A549 (cell line): ENCODE measurements around the gene SUPT3H. TPM values are rescaled to one million over a fixed set of nuclear protein-coding genes. Genes with fewer than 3 reads are reported as not detected.
A peak's percentile ranks its signal among the peaks of the same experiment; 100 is the strongest.

Source experiments
- ATAC-seq, 2 experiments: fragments of 200-7000 bp in 1 of 2; fragments of >200 bp in 1 of 2; cut with Nextera tagmentation in 1 of 2; cut with Tn5 transposase in 1 of 2; 3 replicates each; pipeline versions ENCODE4 v1.8.0 to v1.9.1; 2018 to 2020; ENCODE audit warnings: mild to moderate bottlenecking in 1 of 2, moderate library complexity in 1 of 2
- CTCF ChIA-PET: fragments of 300-600 bp; sonication (Branson Sonifier 250); formaldehyde crosslinking; extraction: SDS; loops from one replicate; lab custom pipeline; 2021; ENCODE audit warnings: antibody characterized with exemption, inconsistent platforms; lab: Yijun Ruan, JAX
- POLR2A ChIA-PET: fragments of 350-600 bp; formaldehyde crosslinking; extraction: SDS; loops from one replicate; lab custom pipeline; 2021; ENCODE audit warnings: antibody characterized with exemption, inconsistent platforms; lab: Yijun Ruan, JAX
- DNase-seq, 2 experiments: peaks; one replicate each; pipeline versions ENCODE4 v3.0.0 to v3.0.0-alpha.2; 2011 to 2016; ENCODE audit warnings: low read depth in 1 of 2, low spot score in 1 of 2
- FAIRE-seq: peaks from 2 replicates; lab custom pipeline; 2011; peaks lifted over from hg19 to GRCh38; lab: Jason Lieb, UNC
- H3K27ac ChIP-seq, 2 experiments: fragments of >200 bp; sonication (Bioruptor Twin); formaldehyde crosslinking; 3 replicates each; pipeline ENCODE4 v1.5.1; 2016 to 2017
- H3K4me1 ChIP-seq: fragments of >200 bp; sonication (Bioruptor Twin); formaldehyde crosslinking; 3 replicates; pipeline ENCODE4 v1.6.1; 2016
- H3K4me2 ChIP-seq: fragments of >200 bp; sonication (Bioruptor Twin); formaldehyde crosslinking; 3 replicates; pipeline ENCODE4 v1.6.1; 2016
- H3K4me3 ChIP-seq: fragments of >200 bp; sonication (Bioruptor Twin); formaldehyde crosslinking; 3 replicates; pipeline ENCODE4 v1.5.1; 2016
- H3K9me3 ChIP-seq: fragments of >200 bp; sonication (Bioruptor Twin); formaldehyde crosslinking; 3 replicates; pipeline ENCODE4 v1.6.1; 2016
- BCL3 ChIP-seq: fragments of >200 bp; sonication (Bioruptor Twin); formaldehyde crosslinking; IDR thresholded peaks from 3 replicates; pipeline ENCODE4 v1.6.1; 2016
- CHD2 ChIP-seq: fragments of 150-350 bp; IDR thresholded peaks from 2 replicates; pipeline ENCODE4 v1.6.1; 2014; ENCODE audit warnings: low read length; ENCODE audit not compliant: partially characterized antibody
- CTCF ChIP-seq: fragments of >200 bp; sonication (Bioruptor Twin); formaldehyde crosslinking; IDR thresholded peaks from 3 replicates; pipeline ENCODE4 v1.5.1; 2016
- E2F6 ChIP-seq: IDR thresholded peaks from 2 replicates; pipeline ENCODE4 v1.6.1; 2012; ENCODE audit warnings: low read depth, borderline replicate concordance
- GATA3 ChIP-seq: IDR thresholded peaks from 2 replicates; pipeline ENCODE4 v1.6.1; 2012; ENCODE audit warnings: borderline replicate concordance
- HOXA7 ChIP-seq: fragments of 250-450 bp; sonication (Bioruptor Pico); IDR thresholded peaks from 2 replicates; pipeline ENCODE4 v1.5.0; 2020; ENCODE audit warnings: mild to moderate bottlenecking, moderate library complexity
- HOXB13 ChIP-seq: fragments of 250-450 bp; sonication (Bioruptor Pico); IDR thresholded peaks from 2 replicates; pipeline ENCODE4 v1.5.0; 2020; ENCODE audit warnings: low read depth, mild to moderate bottlenecking, moderate library complexity
- MAFK ChIP-seq: fragments of 450-650 bp; IDR thresholded peaks from 2 replicates; pipeline ENCODE4 v1.6.1; 2014; ENCODE audit not compliant: partially characterized antibody
- MAZ ChIP-seq: fragments of 150-350 bp; IDR thresholded peaks from 2 replicates; pipeline ENCODE4 v1.6.1; 2014; ENCODE audit warnings: antibody characterized with exemption, low read depth, low read length, borderline replicate concordance
- POLR2AphosphoS2 ChIP-seq: conservative IDR thresholded peaks from 2 replicates; pipeline ENCODE4 v1.6.1; 2012; ENCODE audit warnings: low read length, improper control_type of control experiment, inconsistent platforms
- RAD21 ChIP-seq, 2 experiments: fragments of >200 bp in 1 of 2; sonication (Bioruptor Twin) in 1 of 2; formaldehyde crosslinking in 1 of 2; IDR thresholded peaks in 1 of 2; conservative IDR thresholded peaks in 1 of 2; 2 replicates in 1 of 2; 3 replicates in 1 of 2; pipeline ENCODE4 v1.6.1; 2012 to 2018; ENCODE audit warnings: inconsistent platforms in 1 of 2
- RCOR1 ChIP-seq: fragments of 150-350 bp; IDR thresholded peaks from 2 replicates; pipeline ENCODE4 v1.6.1; 2014; ENCODE audit warnings: antibody characterized with exemption, low read length, low read depth
- TP53 ChIP-seq: fragments of 250-450 bp; sonication (Bioruptor Pico); IDR thresholded peaks from 2 replicates; pipeline ENCODE4 v1.5.0; 2021; ENCODE audit warnings: mild to moderate bottlenecking, moderate library complexity
- ZSCAN20 ChIP-seq: fragments of 250-450 bp; sonication (Bioruptor Pico); IDR thresholded peaks from 2 replicates; pipeline ENCODE4 v1.8.0; 2022; ENCODE audit warnings: mild to moderate bottlenecking, moderate library complexity
- WGBS: methylation state at CpG from one replicate; pipeline ENCODE4 v1.1.6; 2017; ENCODE audit errors: missing lambda C conversion rate; 5-methylcytosine and 5-hydroxymethylcytosine counted together
- polyA plus RNA-seq, 4 experiments: library from polyadenylated mRNA; depleted of rRNA in 3 of 4; stranded (reverse); fragments of >200 nt; fragmentation: RNase III in 1 of 4; extraction: RNeasy Plus Mini Kit Qiagen cat#74134 plus additional on column Dnase treatment in 1 of 4; gene quantifications; 2 replicates in 3 of 4; 3 replicates in 1 of 4; pipeline ENCODE4 v1.2.3, GENCODE V29; 2011 to 2017
- TF ChIP-seq, protein P1 (sequence below): fragments of >200 bp; sonication (Bioruptor Twin); formaldehyde crosslinking; IDR thresholded peaks from 2 replicates; pipeline ENCODE4 v1.6.1; 2016

The SUPT3H gene
- polyA plus RNA-seq, 2 of the 4 experiments (the other 2 are of a cell fraction): 4.3 to 6.2 TPM

DNA sequence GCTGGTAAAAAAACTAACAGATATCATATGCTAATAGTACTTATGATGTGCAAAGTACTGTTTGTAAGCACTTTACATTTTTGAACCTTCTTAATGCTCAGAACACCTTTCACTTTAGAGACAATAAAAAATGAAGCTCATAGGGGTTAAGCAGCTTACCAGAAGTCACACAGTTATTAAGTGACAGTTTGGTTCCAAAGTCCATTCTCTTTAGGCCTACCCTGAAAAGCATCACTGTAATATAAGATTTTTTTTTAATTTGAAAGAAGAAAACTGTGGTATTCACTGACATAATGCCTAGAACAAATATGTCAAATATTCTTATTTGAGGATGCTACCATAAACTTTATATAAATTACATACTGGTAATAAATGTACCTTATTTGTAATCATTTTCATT lies 177.2 kb downstream of the SUPT3H start:
- Histone ChIP-seq H3K4me2 (peak overlapping the region; percentile 30; the same call in 1 of the 3 replicates), H3K9me3 (no peaks in the 10 kb centered on the region), H3K4me1 (peaks cover 16% of the 10 kb centered on the region; the same call in 1 of the 3 replicates), H3K27ac (no peak overlapping the region), H3K4me3 (no peak overlapping the region)
- ChIA-PET CTCF (no interaction called here), POLR2A (no interaction called here)
- no peak for FAIRE-seq
- DNase-seq: no peak
- no peak for TF ChIP-seq GATA3
- TF ChIP-seq RAD21 (conservative IDR thresholded peaks at IDR 0.05 in 1 of 2, IDR thresholded peaks at IDR 0.05 in 1 of 2): no peak
- ATAC-seq: no peak

GRCh38 chr6:45199554-45199953 lies 178.2 kb downstream of the SUPT3H start:
- no peak for ATAC-seq
- ChIA-PET CTCF (no interaction called here), POLR2A (no interaction called here)
- no peak overlapping the region for H3K4me3 ChIP-seq
- TF ChIP-seq, protein P1, sequence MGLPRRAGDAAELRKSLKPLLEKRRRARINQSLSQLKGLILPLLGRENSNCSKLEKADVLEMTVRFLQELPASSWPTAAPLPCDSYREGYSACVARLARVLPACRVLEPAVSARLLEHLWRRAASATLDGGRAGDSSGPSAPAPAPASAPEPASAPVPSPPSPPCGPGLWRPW: no peak
- TF ChIP-seq POLR2AphosphoS2: no peak
- no peak for TF ChIP-seq BCL3
- no peak for TF ChIP-seq CTCF
- TF ChIP-seq E2F6: no peak
- TF ChIP-seq CHD2: no peak
- no peak for TF ChIP-seq HOXA7 (CRISPR knock-in tag)
- no peak for TF ChIP-seq ZSCAN20 (CRISPR knock-in tag)
- TF ChIP-seq MAZ: no peak
- no peak for TF ChIP-seq HOXB13 (CRISPR knock-in tag)
- TF ChIP-seq TP53 (CRISPR knock-in tag): no peak
- no peak overlapping the region for H3K27ac ChIP-seq
- H3K9me3 ChIP-seq: no peaks in the 10 kb centered on the region
- peaks cover 16% of the 10 kb centered on the region; the same call in 1 of the 3 replicates for H3K4me1 ChIP-seq
- DNase-seq: no peak
- FAIRE-seq: no peak
- no peak overlapping the region; the same call in 2 of the 3 replicates for H3K4me2 ChIP-seq

DNA sequence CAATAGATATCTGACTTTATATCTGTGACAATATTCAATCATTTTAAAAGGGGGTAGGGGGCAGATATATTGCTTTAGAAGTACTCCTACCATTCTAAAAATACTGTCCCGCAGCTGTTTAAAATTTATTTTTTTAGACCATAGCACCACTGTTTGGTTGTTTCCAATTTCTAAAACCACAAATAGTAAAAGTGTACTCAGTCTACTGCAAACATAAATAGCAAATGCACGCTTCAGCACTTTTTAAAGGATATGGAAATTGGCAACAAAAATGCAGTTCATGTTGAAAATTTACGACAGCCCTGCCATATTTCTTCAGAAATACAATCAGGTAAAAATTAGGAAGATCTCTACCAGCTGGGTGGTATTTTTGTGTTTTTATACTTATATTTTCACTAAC lies 181.6 kb downstream of the SUPT3H start:
- Histone ChIP-seq H3K4me3 (no peak overlapping the region), H3K4me1 (peaks cover 16% of the 10 kb centered on the region; the same call in 1 of the 3 replicates), H3K4me2 (no peak overlapping the region), H3K9me3 (no peaks in the 10 kb centered on the region), H3K27ac (no peak overlapping the region)
- ChIA-PET CTCF (no interaction called here), POLR2A (no interaction called here)
- TF ChIP-seq MAFK (peak; percentile 24), CHD2 (no peak)
- no peak for DNase-seq
- no peak for FAIRE-seq
- 89% methylated on average over 3 of the region's 3 CpGs for WGBS
- ATAC-seq: no peak

- no peak for ATAC-seq
- no peak for TF ChIP-seq RCOR1
- TF ChIP-seq, protein P1: no peak
- 80% methylated on average over 1 of the region's 1 CpG for WGBS
- Histone ChIP-seq H3K4me2 (no peak overlapping the region), H3K4me3 (no peak overlapping the region), H3K27ac (no peak overlapping the region), H3K4me1 (peaks cover 8% of the 10 kb centered on the region; the same call in 1 of the 3 replicates), H3K9me3 (no peaks in the 10 kb centered on the region)
- CTCF ChIA-PET: no interaction called here
- no peak for DNase-seq
- POLR2A ChIA-PET: no interaction called here
- no peak for FAIRE-seq
Measured at GRCh38 chr6:45195137-45195536, 182.6 kb downstream of the SUPT3H start.
